ENCODE results near the gene DPEP1. TPM values are rescaled to one million over a fixed set of nuclear protein-coding genes. Genes with fewer than 3 reads are reported as not detected.
"Not testable (repeated sequence)": the region's sequence is repeated elsewhere in the genome, so short reads cannot be mapped to it uniquely, and the experiment has no call there.

Gene DPEP1
- total RNA-seq, 4 donors from 2014 or later = 0.39 to 2.5 (median 0.74) TPM

DNA sequence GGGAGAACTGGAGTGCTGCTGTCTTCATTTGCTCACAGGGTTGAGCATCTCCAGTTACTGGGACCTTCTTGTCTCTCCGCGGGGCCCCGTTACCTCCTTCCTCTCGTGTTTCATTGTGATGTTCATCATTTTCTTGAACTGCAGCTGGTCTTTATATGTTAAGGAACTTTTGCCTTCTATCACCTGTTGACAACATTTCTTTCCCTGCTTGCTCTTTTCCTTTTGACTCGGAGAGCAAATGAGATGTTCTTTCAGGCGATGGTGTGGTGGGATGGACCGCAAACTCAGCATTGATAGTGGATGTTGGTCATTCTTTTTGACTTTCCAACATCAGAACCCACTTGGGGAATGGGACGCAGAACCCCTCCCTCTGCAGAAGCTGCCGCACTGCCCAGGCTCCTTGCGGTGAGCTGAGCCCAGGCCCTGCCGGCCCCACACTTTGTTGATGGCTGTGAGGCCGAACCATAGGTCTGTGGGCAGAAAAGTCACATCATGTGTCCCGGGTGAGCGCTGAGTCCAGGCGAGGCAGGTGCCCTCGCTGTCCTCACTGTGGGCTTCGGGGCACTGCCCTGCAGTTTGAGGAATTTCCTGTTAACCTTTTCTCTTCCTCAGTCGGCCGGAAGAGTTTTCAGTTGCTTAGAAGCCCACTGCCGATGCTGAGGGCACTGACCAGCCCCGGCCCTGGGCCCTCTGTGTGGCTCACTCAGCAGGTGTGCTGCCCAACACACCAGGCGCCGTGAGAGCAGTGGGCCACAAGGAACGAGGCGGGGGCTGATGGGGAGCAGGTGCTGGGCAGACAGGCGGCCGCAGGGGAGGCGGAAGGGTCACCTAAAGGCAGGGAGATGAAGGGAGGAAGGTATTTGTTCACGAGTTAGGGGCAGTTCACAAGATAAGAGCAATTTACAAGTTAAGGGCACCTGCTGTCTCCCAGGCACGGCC is 45.5 kb upstream of the DPEP1 start:
- Histone ChIP-seq H3K36me3 (peaks cover 0 to 26% (median 4%) of the 10 kb centered on the region in 3 donors), H3K27ac (no peak overlapping the region), H3K9me3 (no peaks in the 10 kb centered on the region), H3K4me3 (no peak overlapping the region), H3K27me3 (peaks cover 0 to 37% of the 10 kb centered on the region in 2 donors), H3K4me1 (peaks cover 0 to 37% (median 19%) of the 10 kb centered on the region in 4 donors)
- no peak for TF ChIP-seq EP300 (IDR thresholded peaks at IDR 0.05)
- no peak for DNase-seq (ENCODE audit: low spot score in 2 of 2)
- WGBS, 2 donors = 72% methylated on average over 26 to 30 of the region's 30 CpGs

DNA sequence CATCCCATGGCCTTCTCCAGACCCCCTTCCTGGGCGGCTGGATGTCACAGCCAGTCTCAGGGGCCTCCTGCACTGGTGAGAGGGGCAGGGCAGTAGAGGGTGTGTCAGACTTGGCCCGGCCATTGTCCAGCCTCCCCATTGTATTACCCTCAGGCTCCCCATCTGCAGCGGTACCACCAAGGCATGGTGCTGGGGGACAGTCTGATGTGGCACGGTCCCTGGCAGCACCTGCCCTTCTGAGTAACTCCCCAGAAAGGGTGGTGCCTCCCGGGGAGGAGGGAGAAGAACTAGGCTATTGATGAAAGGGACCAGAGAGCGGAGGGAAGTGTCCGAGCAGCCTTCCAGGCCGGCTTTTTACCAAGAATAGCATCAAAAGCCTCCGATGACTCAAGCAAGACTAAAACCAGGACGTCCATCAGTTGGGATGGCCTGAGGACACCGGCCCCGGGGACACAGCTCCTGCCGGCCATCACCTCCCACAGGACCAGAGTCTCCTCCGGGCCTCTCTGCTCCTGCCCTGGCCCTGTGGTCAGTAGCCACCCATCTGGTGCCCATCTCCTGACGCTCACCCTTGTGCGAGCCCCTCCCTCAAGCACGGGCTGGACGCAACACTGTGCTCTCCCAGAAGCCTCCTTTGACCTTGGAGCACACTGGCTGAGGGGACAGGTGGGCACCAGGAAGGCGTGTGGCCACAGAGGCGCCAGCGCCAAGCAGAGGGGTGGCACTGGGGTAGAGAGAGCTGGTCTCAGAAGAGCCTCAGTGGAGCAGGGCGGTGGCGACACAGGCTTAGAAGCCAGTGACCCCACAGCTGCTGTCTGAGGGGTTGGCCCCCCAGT is 43.7 kb upstream of the DPEP1 start:
- H3K4me3 ChIP-seq = no peak overlapping the region
- no peak for DNase-seq (ENCODE audit: low spot score in 2 of 2)
- H3K4me1 ChIP-seq = peaks cover 0 to 26% (median 20%) of the 10 kb centered on the region in 4 donors
- H3K9me3 ChIP-seq = no peaks in the 10 kb centered on the region
- H3K27ac ChIP-seq = no peak overlapping the region
- WGBS, 2 donors = 64 to 69% methylated on average over 15 to 21 of the region's 23 CpGs
- TF ChIP-seq EP300 (IDR thresholded peaks at IDR 0.05) = no peak
- TF ChIP-seq, protein P1, sequence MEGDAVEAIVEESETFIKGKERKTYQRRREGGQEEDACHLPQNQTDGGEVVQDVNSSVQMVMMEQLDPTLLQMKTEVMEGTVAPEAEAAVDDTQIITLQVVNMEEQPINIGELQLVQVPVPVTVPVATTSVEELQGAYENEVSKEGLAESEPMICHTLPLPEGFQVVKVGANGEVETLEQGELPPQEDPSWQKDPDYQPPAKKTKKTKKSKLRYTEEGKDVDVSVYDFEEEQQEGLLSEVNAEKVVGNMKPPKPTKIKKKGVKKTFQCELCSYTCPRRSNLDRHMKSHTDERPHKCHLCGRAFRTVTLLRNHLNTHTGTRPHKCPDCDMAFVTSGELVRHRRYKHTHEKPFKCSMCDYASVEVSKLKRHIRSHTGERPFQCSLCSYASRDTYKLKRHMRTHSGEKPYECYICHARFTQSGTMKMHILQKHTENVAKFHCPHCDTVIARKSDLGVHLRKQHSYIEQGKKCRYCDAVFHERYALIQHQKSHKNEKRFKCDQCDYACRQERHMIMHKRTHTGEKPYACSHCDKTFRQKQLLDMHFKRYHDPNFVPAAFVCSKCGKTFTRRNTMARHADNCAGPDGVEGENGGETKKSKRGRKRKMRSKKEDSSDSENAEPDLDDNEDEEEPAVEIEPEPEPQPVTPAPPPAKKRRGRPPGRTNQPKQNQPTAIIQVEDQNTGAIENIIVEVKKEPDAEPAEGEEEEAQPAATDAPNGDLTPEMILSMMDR (IDR thresholded peaks at IDR 0.05) = no peak
- no peak for TF ChIP-seq POLR2A (IDR thresholded peaks at IDR 0.05)
- H3K27me3 ChIP-seq = peaks cover 0 to 54% of the 10 kb centered on the region in 2 donors
- peaks cover 0 to 8% (median 0%) of the 10 kb centered on the region in 3 donors for H3K36me3 ChIP-seq

DNA sequence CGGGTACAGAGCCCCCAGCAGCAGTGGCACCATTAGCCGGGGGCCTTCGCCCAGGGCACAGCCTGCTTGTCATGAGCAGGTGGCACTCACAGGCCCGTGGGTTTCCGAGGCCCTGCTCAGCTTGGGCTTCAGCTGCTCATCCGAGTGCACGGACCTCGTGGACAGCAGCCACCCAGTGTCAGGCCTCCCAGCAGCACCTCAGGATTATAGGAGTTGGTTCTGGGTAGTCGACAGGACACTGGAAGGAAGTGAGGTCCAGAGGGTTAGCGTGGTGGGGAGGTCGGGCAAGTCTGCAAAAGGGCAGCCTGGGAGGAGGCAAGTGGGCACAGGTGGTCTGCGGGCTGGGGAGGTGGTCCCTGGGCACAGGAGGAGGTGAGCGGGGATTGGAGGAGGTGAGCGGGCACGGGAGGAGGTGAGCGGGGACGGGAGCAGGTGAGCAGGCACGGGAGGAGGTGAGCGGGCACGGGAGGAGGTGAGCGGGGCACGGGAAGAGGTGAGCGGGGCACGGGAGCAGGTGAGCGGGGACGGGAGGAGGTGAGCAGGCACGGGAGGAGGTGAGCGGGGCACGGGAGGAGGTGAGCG is 43.0 kb upstream of the DPEP1 start:
- no peak for DNase-seq (ENCODE audit: low spot score in 2 of 2)

DNA sequence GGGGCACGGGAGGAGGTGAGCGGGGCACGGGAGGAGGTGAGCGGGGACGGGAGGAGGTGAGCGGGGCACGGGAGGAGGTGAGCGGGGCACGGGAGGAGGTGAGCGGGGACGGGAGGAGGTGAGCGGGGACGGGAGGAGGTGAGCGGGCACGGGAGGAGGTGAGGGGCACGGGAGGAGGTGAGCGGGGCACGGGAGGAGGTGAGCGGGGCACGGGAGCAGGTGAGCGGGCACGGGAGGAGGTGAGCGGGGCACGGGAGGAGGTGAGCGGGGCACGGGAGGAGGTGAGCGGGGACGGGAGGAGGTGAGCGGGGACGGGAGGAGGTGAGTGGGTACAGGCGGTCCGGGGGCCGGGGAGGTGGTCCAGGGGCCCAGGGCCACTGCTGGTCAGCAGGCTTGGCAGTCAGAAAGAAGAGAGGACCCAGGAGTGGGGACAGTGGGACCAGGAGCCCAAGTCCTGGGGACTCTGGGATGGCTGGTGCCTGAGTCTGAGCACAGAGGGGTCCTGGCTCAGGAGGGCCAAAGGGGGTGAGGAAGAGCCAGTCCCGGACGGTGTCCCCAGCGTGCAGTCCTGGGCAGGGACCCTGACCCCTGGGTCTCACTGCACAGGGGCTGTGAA is 42.4 kb upstream of the DPEP1 start:
- DNase-seq (ENCODE audit: low spot score in 2 of 2); H3K4me3 ChIP-seq; H3K36me3 ChIP-seq; H3K9me3 ChIP-seq; H3K27ac ChIP-seq: not testable (repeated sequence)
- WGBS, 2 donors = 82 to 84% methylated on average over 25 to 34 of the region's 36 CpGs
- H3K27me3 ChIP-seq = peaks cover 0 to 65% of the 10 kb centered on the region in 2 donors
- peaks cover 0 to 25% (median 15%) of the 10 kb centered on the region in 4 donors for H3K4me1 ChIP-seq

More for the DNA sequence above, 43.0 kb upstream of the DPEP1 start:
- peaks cover 0 to 5% (median 0%) of the 10 kb centered on the region in 3 donors for H3K36me3 ChIP-seq
- no peak overlapping the region for H3K4me3 ChIP-seq
- H3K27ac ChIP-seq = no peak overlapping the region
- H3K27me3 ChIP-seq = peaks cover 0 to 61% of the 10 kb centered on the region in 2 donors
- WGBS, 2 donors = 82 to 87% methylated on average over 22 to 29 of the region's 30 CpGs
- TF ChIP-seq POLR2A (IDR thresholded peaks at IDR 0.05) = no peak
- TF ChIP-seq, protein P1 (IDR thresholded peaks at IDR 0.05) = no peak
- no peak for TF ChIP-seq EP300 (IDR thresholded peaks at IDR 0.05)
- peaks cover 0 to 26% (median 20%) of the 10 kb centered on the region in 4 donors for H3K4me1 ChIP-seq
- H3K9me3 ChIP-seq = no peaks in the 10 kb centered on the region

DNA sequence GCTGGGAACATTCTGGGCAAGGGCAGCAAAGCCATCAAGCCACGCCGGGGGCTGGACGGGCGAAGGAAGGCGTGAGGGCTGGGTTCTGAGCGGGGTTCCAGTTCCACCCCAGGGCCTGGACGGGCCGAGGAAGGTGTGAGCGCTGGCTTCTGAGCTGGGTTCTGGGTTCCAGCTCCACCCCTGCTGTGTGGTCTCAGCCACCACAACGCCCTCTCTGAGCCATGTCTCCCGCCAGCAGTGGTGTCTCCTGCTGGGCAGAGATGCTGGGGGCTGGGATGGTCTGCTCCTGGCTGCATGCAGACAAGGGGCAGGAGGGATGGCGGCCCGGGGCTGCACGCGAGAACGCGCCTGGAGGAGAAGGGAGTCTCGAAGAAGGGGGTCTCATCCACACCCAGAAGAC is 41.8 kb upstream of the DPEP1 start:
- 85 to 88% methylated on average over 17 to 18 of the region's 18 CpGs for WGBS, 2 donors
- Histone ChIP-seq H3K4me1 (peaks cover 0 to 24% (median 12%) of the 10 kb centered on the region in 4 donors), H3K4me3 (no peak overlapping the region), H3K9me3 (no peaks in the 10 kb centered on the region), H3K27ac (no peak overlapping the region), H3K27me3 (peaks cover 0 to 70% of the 10 kb centered on the region in 2 donors), H3K36me3 (peaks cover 0 to 5% (median 0%) of the 10 kb centered on the region in 3 donors)
- no peak for DNase-seq (ENCODE audit: low spot score in 2 of 2)
- no peak for TF ChIP-seq EP300 (IDR thresholded peaks at IDR 0.05)
- no peak for TF ChIP-seq POLR2A (IDR thresholded peaks at IDR 0.05)
- TF ChIP-seq, protein P1 (IDR thresholded peaks at IDR 0.05) = no peak
